K562 (cell line): ENCODE results near the gene PLD1.

Experiments
- EZH2 ChIP-seq: IDR thresholded peaks from 2 replicates; pipeline ENCODE4 v1.6.1; 2012; ENCODE audit warnings: low read depth, mild to moderate bottlenecking, inconsistent platforms, low read length, borderline replicate concordance
- KAT7 ChIP-seq: sonication (generic); formaldehyde crosslinking; IDR thresholded peaks from 2 replicates; pipeline ENCODE4 v1.8.0; 2022; ENCODE audit warnings: missing genetic modification reagents, mild to moderate bottlenecking, borderline replicate concordance
- NR2C1 ChIP-seq, 2 experiments: fragments of 450-650 bp; IDR thresholded peaks; 2 replicates each; pipeline ENCODE4 v1.6.1; 2017; ENCODE audit warnings: mild to moderate bottlenecking in 2 of 2, antibody characterized with exemption in 1 of 2, inconsistent platforms in 1 of 2, missing compliant biosample characterization in 1 of 2, missing genetic modification characterization in 1 of 2
- POLR2AphosphoS5 ChIP-seq: IDR thresholded peaks from 2 replicates; pipeline ENCODE4 v1.6.1; 2011; ENCODE audit warnings: mild to moderate bottlenecking, low read depth, low read length, moderate library complexity; ENCODE audit not compliant: control insufficient read depth, insufficient read depth
- SAFB ChIP-seq: fragments of 200-400 bp; formaldehyde crosslinking; IDR thresholded peaks from 2 replicates; pipeline ENCODE4 v1.6.1; 2017; ENCODE audit warnings: low read depth, low read length, borderline replicate concordance
- TAF1 ChIP-seq: IDR thresholded peaks from 2 replicates; pipeline ENCODE4 v1.6.1; 2011; ENCODE audit warnings: mild to moderate bottlenecking, low read length, moderate library complexity; ENCODE audit not compliant: insufficient read depth, control insufficient read depth, severe bottlenecking; ENCODE audit errors: extremely low read depth
- TARDBP ChIP-seq: fragments of 450-650 bp; IDR thresholded peaks from 2 replicates; pipeline ENCODE4 v1.6.1; 2016
- TCF7 ChIP-seq: sonication (generic); IDR thresholded peaks from 2 replicates; pipeline ENCODE4 v1.6.1; 2016; ENCODE audit warnings: antibody characterized with exemption, borderline replicate concordance
- WHSC1 ChIP-seq: IDR thresholded peaks from one replicate; pipeline ENCODE4 v1.6.1; 2012; ENCODE audit warnings: low read length, control low read depth, inconsistent platforms
- TF ChIP-seq, protein P1 (sequence below), 3 experiments: IDR thresholded peaks in 2 of 3; conservative IDR thresholded peaks in 1 of 3; 2 replicates each; pipeline ENCODE4 v1.5.1; 2011 to 2012; ENCODE audit warnings: low read length in 3 of 3, mild to moderate bottlenecking in 3 of 3, control low read depth in 2 of 3, improper control_type of control experiment in 1 of 3, inconsistent platforms in 1 of 3, low read depth in 1 of 3, mixed read lengths in 1 of 3, moderate library complexity in 1 of 3; ENCODE audit not compliant: insufficient read depth in 2 of 3

DNA sequence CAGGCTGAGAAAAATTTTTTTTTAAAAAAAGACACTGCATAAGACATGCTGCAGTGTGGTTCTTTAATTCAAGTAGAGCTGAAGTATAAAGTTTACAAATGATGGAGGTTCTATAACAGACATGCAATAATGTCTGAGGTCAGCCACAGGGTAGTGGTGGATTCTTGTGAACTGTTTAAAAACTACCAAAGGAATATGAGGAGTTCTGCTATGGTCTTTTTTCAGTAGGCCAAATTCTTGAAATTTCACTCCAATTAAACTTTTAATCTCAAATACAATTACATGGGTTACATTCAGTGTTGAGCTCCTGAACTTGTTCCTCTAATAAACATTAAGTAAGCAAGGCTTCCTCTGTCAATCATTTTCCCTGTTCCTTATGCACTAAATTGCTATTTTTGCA is 122.7 kb downstream of the PLD1 start:
- TF ChIP-seq POLR2AphosphoS5 (no peak), TCF7 (no peak), EZH2 (no peak), NR2C1 (IDR thresholded peaks at IDR 0.05) (no peak), NR2C1 (tag; IDR thresholded peaks at IDR 0.05) (no peak), KAT7 (CRISPR knock-in tag) (no peak), SAFB (no peak), TAF1 (no peak), TARDBP (no peak), WHSC1 (no peak)
- TF ChIP-seq, protein P1, sequence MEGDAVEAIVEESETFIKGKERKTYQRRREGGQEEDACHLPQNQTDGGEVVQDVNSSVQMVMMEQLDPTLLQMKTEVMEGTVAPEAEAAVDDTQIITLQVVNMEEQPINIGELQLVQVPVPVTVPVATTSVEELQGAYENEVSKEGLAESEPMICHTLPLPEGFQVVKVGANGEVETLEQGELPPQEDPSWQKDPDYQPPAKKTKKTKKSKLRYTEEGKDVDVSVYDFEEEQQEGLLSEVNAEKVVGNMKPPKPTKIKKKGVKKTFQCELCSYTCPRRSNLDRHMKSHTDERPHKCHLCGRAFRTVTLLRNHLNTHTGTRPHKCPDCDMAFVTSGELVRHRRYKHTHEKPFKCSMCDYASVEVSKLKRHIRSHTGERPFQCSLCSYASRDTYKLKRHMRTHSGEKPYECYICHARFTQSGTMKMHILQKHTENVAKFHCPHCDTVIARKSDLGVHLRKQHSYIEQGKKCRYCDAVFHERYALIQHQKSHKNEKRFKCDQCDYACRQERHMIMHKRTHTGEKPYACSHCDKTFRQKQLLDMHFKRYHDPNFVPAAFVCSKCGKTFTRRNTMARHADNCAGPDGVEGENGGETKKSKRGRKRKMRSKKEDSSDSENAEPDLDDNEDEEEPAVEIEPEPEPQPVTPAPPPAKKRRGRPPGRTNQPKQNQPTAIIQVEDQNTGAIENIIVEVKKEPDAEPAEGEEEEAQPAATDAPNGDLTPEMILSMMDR (IDR thresholded peaks at IDR 0.05 in 2 of 3, conservative IDR thresholded peaks at IDR 0.05 in 1 of 3; ENCODE audit: insufficient read depth in 2 of 3, low read depth in 1 of 3, low read length in 3 of 3) = no peak
